Measurements from ENCODE around the gene PDE6B. TPM values are rescaled to one million over a fixed set of nuclear protein-coding genes. Genes with fewer than 3 reads are reported as not detected.
"Not testable (repeated sequence)": the region's sequence is repeated elsewhere in the genome, so short reads cannot be mapped to it uniquely, and the experiment has no call there.

PDE6B gene
- polyA plus RNA-seq, 2 of the 4 experiments (the other 2 are of a cell fraction): not detected

DNA sequence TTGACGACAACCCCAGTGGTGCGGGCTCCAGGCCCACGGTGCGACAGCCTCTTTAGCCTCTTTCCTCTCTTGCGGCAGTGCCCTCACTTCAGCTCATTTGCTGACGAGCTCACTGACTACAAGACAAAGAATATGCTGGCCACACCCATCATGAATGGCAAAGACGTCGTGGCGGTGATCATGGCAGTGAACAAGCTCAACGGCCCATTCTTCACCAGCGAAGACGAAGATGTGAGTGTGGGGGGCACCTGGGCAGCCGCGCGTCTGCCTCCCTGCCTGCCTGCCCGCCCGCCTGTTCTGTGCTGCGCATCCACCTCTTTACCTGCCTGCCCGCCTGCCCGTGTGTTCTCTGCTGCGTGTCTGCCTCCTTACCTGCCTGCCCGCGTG is 9.2 kb downstream of the PDE6B start (continued):
- TF ChIP-seq GATA3 (IDR thresholded peaks at IDR 0.05; ENCODE audit: borderline replicate concordance) (no peak), SREBF2 (IDR thresholded peaks at IDR 0.05) (no peak), KDM1A (IDR thresholded peaks at IDR 0.05; ENCODE audit: low read depth) (no peak), JUN (IDR thresholded peaks at IDR 0.05) (no peak), RARB (CRISPR knock-in tag; IDR thresholded peaks at IDR 0.05) (no peak)

DNA sequence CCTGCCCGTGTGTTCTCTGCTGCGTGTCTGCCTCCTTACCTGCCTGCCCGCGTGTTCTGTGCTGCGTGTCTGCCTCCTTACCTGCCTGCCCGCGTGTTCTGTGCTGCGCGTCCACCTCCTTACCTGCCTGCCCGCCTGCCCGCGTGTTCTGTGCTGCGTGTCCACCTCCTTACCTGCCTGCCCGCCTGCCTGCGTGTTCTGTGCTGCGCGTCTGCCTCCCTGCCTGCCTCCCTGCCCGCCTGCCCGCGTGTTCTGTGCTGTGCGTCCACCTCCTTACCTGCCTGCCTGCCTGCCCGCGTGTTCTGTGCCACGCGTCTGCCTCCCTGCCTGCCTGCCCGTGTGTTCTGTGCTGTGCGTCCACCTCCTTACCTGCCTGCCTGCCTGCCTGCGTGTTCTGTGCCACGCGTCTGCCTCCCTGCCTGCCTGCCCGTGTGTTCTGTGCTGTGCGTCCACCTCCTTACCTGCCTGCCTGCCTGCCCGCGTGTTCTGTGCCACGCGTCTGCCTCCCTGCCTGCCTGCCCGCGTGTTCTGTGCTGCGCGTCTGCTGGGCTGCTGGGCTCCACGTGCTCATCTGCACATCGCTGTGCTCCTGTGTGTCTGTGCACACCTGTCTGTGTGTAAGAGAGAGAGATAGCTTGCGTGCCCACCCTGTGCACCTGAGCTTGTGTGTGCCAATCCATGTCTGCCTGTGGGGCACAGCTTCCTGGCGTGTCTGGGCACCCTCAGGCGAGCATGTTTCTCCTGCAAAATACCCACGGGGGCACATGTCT is 9.9 kb downstream of the PDE6B start:
- H3K9me3 ChIP-seq; POLR2A ChIA-PET; FAIRE-seq; ATAC-seq; DNase-seq (ENCODE audit: low read depth in 1 of 2, low spot score in 1 of 2); H3K4me2 ChIP-seq; H3K4me3 ChIP-seq; CTCF ChIA-PET; H3K4me1 ChIP-seq; H3K27ac ChIP-seq: not testable (repeated sequence)
- WGBS (ENCODE audit: missing lambda C conversion rate): 54% methylated on average over 23 of the region's 46 CpGs

DNA sequence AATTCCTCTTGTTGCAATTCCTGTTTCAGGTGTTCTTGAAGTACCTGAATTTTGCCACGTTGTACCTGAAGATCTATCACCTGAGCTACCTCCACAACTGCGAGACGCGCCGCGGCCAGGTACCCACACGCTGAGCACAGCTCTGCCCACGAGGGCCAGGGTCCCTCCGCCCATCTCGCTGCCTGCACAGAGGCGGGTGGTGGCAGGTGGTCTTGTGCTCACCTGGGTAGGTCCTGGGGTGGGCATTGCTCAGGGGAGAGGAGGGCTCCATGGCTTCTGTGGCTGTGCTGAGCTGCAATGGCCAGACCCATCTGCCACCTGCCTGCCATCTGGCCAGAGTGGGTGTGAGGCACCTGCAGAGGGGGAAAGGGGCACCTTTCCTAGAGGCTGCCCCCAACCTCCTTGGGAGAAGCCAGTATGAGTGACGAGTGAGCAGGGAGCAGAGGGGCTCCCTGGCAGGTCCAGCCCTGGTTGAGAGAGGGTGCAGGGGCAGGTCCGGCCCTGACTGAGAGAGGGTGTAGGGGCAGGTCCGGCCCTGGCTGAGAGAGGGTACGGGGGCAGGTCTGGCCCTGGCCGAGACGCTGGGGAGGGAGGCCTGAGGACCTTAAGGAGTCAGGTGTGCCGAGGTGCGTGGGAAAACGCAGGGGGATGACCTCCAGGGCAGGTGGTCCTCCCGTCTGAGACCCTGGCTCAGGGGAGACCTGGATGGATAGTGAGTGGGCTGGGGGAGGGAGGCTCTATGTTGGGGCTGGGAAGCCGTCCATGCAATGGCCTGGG is 10.7 kb downstream of the PDE6B start:
- FAIRE-seq (no peak), ATAC-seq (no peak), DNase-seq (ENCODE audit: low read depth in 1 of 2, low spot score in 1 of 2) (no peak)
- Histone ChIP-seq H3K4me1 (no peaks in the 10 kb centered on the region), H3K4me3 (no peak overlapping the region), H3K27ac (no peak overlapping the region), H3K4me2 (no peak overlapping the region), H3K9me3 (no peaks in the 10 kb centered on the region)
- POLR2A ChIA-PET: no interaction called here
- WGBS (ENCODE audit: missing lambda C conversion rate): 8% methylated on average over 10 of the region's 22 CpGs
- CTCF ChIA-PET: no interaction called here
- TF ChIP-seq RARB (CRISPR knock-in tag; IDR thresholded peaks at IDR 0.05): no peak
- TF ChIP-seq, protein P1, sequence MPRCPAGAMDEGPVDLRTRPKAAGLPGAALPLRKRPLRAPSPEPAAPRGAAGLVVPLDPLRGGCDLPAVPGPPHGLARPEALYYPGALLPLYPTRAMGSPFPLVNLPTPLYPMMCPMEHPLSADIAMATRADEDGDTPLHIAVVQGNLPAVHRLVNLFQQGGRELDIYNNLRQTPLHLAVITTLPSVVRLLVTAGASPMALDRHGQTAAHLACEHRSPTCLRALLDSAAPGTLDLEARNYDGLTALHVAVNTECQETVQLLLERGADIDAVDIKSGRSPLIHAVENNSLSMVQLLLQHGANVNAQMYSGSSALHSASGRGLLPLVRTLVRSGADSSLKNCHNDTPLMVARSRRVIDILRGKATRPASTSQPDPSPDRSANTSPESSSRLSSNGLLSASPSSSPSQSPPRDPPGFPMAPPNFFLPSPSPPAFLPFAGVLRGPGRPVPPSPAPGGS (IDR thresholded peaks at IDR 0.05): no peak

DNA sequence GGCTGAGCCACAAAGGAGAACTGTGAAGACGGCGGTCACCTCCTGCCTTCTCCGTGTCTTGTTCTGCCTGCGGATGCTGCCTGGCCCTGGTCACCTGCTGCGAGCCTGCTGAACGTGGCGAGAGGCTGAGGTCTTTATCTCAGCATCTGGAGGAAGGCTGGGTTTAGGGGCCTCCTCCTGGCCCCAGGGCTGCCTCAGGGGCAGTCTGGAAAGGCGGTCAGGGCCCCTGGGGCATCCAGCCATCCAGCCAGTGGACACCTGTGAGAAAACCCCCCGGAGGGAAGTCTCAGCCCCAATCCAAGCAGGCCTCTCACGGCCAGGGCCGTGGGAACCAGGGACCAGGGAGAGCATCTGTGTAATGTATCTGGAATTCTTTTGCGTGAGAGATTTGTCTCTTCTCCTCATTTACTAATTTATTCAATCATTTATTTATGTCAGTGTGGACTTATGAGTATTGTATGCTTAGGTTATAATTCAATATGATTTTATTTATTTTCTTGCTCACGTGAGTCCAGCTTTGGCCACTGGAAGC is 11.3 kb downstream of the PDE6B start:
- H3K9me3 ChIP-seq: no peaks in the 10 kb centered on the region
- no peak overlapping the region for H3K27ac ChIP-seq
- DNase-seq (ENCODE audit: low read depth in 1 of 2, low spot score in 1 of 2) (no peak), FAIRE-seq (no peak), ATAC-seq (no peak)
- 56% methylated on average over 13 of the region's 13 CpGs for WGBS (ENCODE audit: missing lambda C conversion rate)
- CTCF ChIA-PET: no interaction called here
- POLR2A ChIA-PET: no interaction called here
- H3K4me2 ChIP-seq: no peak overlapping the region
- no peaks in the 10 kb centered on the region for H3K4me1 ChIP-seq
- TF ChIP-seq FOXS1 (CRISPR knock-in tag; IDR thresholded peaks at IDR 0.05): no peak
- TF ChIP-seq, protein P2, sequence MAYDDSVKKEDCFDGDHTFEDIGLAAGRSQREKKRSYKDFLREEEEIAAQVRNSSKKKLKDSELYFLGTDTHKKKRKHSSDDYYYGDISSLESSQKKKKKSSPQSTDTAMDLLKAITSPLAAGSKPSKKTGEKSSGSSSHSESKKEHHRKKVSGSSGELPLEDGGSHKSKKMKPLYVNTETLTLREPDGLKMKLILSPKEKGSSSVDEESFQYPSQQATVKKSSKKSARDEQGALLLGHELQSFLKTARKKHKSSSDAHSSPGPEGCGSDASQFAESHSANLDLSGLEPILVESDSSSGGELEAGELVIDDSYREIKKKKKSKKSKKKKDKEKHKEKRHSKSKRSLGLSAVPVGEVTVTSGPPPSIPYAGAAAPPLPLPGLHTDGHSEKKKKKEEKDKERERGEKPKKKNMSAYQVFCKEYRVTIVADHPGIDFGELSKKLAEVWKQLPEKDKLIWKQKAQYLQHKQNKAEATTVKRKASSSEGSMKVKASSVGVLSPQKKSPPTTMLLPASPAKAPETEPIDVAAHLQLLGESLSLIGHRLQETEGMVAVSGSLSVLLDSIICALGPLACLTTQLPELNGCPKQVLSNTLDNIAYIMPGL (CRISPR knock-in tag; IDR thresholded peaks at IDR 0.05; ENCODE audit: borderline replicate concordance): no peak
- no peak for TF ChIP-seq KDM1A (IDR thresholded peaks at IDR 0.05; ENCODE audit: low read depth)
- no peak for TF ChIP-seq HOXB5 (CRISPR knock-in tag; IDR thresholded peaks at IDR 0.05)
- no peak for TF ChIP-seq SREBF2 (IDR thresholded peaks at IDR 0.05)
- no peak for TF ChIP-seq CBX8 (IDR thresholded peaks at IDR 0.05)
- TF ChIP-seq ZSCAN20 (CRISPR knock-in tag; IDR thresholded peaks at IDR 0.05): no peak
- TF ChIP-seq, protein P3, sequence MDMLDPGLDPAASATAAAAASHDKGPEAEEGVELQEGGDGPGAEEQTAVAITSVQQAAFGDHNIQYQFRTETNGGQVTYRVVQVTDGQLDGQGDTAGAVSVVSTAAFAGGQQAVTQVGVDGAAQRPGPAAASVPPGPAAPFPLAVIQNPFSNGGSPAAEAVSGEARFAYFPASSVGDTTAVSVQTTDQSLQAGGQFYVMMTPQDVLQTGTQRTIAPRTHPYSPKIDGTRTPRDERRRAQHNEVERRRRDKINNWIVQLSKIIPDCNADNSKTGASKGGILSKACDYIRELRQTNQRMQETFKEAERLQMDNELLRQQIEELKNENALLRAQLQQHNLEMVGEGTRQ (IDR thresholded peaks at IDR 0.05): no peak
- no peak for TF ChIP-seq CEBPB (IDR thresholded peaks at IDR 0.05)
- TF ChIP-seq, protein P1 (IDR thresholded peaks at IDR 0.05): no peak
- TF ChIP-seq, protein P4, sequence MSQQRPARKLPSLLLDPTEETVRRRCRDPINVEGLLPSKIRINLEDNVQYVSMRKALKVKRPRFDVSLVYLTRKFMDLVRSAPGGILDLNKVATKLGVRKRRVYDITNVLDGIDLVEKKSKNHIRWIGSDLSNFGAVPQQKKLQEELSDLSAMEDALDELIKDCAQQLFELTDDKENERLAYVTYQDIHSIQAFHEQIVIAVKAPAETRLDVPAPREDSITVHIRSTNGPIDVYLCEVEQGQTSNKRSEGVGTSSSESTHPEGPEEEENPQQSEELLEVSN (IDR thresholded peaks at IDR 0.05; ENCODE audit: borderline replicate concordance, low read depth): no peak
- no peak for TF ChIP-seq HEYL (CRISPR knock-in tag; IDR thresholded peaks at IDR 0.05)
- TF ChIP-seq, protein P5, sequence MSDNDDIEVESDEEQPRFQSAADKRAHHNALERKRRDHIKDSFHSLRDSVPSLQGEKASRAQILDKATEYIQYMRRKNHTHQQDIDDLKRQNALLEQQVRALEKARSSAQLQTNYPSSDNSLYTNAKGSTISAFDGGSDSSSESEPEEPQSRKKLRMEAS (IDR thresholded peaks at IDR 0.05): no peak
- H3K4me3 ChIP-seq: no peak overlapping the region
